HG03457 (cell line): ENCODE data around the gene PLA2G2E.
A peak's percentile ranks its signal among the peaks of the same experiment; 100 is the strongest.
"Not testable (repeated sequence)": the region's sequence is repeated elsewhere in the genome, so short reads cannot be mapped to it uniquely, and the experiment has no call there.

ENCODE experiments used
- ATAC-seq: cut with Tn5 transposase; IDR thresholded peaks from one replicate; pipeline ENCODE4 v1.9.1; 2021; ENCODE audit warnings: moderate number of reproducible peaks; ENCODE audit not compliant: unreplicated experiment

The PLA2G2E gene

GRCh38 chr1:19888112-19888511, 35.3 kb downstream of the PLA2G2E start:
- ATAC-seq, result no peak

GRCh38 chr1:19885821-19886220, 37.6 kb downstream of the PLA2G2E start:
- ATAC-seq, result no peak

- no peak for ATAC-seq
Measured at GRCh38 chr1:19884312-19884711, 39.1 kb downstream of the PLA2G2E start.

- peak; percentile 91 for ATAC-seq
Measured at GRCh38 chr1:19882111-19883071, 41.0 kb downstream of the PLA2G2E start, which contains the start of gene OTUD3. Gene OTUD3 (plus strand): TSS chr1:19882395. CDS start chr1:19882514, 119 bp downstream.

GRCh38 chr1:19880841-19881240, 42.6 kb downstream of the PLA2G2E start:
- not testable (repeated sequence) for ATAC-seq

GRCh38 chr1:19879661-19880060, 43.8 kb downstream of the PLA2G2E start:
- no peak for ATAC-seq

GRCh38 chr1:19879227-19879626, 44.2 kb downstream of the PLA2G2E start:
- no peak for ATAC-seq

- ATAC-seq, result no peak
Measured at GRCh38 chr1:19878637-19878985, 44.8 kb downstream of the PLA2G2E start.

- ATAC-seq, result no peak
Measured at GRCh38 chr1:19877821-19878636, 45.4 kb downstream of the PLA2G2E start.

GRCh38 chr1:19877181-19877750, 46.2 kb downstream of the PLA2G2E start:
- ATAC-seq, result no peak

- ATAC-seq, result no peak
Measured at GRCh38 chr1:19872190-19872589, 51.2 kb downstream of the PLA2G2E start.
